IPS-18a (cell line): Measurements from ENCODE around the gene NCOA5.

ENCODE experiments used
- H3K27ac ChIP-seq: one replicate; pipeline ENCODE4 v1.5.1; 2013; ENCODE audit warnings: low read length
- H3K27me3 ChIP-seq: one replicate; pipeline ENCODE4 v1.6.1; 2013; ENCODE audit warnings: mild to moderate bottlenecking, low read length; ENCODE audit not compliant: control insufficient read depth, insufficient read depth
- H3K36me3 ChIP-seq: one replicate; pipeline ENCODE4 v1.6.1; 2013; ENCODE audit warnings: low read depth, low read length; ENCODE audit not compliant: control insufficient read depth
- H3K4me1 ChIP-seq: one replicate; pipeline ENCODE4 v1.6.1; 2013; ENCODE audit warnings: low read depth, low read length; ENCODE audit not compliant: control insufficient read depth
- H3K4me3 ChIP-seq: one replicate; pipeline ENCODE4 v1.5.1; 2013; ENCODE audit warnings: low read length
- H3K9ac ChIP-seq: one replicate; pipeline ENCODE4 v1.6.1; 2013; ENCODE audit warnings: mild to moderate bottlenecking, low read length, moderate library complexity
- H3K9me3 ChIP-seq: one replicate; pipeline ENCODE4 v1.6.1; 2013; ENCODE audit warnings: low read depth, low read length; ENCODE audit not compliant: control insufficient read depth

The NCOA5 gene

GRCh38 chr20:46084805-46085178 lies 5.0 kb downstream of the NCOA5 start:
- H3K4me3 ChIP-seq: no peak overlapping the region
- no peaks in the 10 kb centered on the region for H3K9me3 ChIP-seq
- no peak overlapping the region for H3K9ac ChIP-seq
- H3K36me3 ChIP-seq: no peaks in the 10 kb centered on the region
- no peaks in the 10 kb centered on the region for H3K4me1 ChIP-seq
- H3K27me3 ChIP-seq: no peaks in the 10 kb centered on the region
- H3K27ac ChIP-seq: no peak overlapping the region

DNA sequence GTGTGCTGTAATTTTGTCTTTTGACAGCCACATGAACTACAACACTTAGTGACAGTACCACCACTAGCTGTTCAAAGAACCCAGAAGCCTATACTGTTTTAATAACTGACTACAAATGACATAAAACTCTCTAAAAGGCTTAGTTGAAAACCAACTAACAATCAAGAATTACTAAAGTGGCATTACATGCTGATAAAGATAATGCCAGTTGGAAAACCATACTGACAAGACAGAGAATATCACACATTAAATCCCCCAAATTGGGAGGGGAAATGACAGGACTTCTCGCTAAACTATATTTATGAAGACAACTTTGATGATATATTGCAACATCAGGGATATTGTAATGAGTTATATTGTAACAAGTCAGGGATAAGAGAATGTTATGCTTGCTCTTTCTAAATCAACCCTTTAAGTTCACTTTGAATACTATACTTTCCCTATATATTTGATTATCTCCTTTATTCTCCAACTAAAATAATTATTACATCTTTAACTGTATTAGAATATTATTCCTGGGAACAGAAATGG lies 6.2 kb downstream of the NCOA5 start:
- H3K4me1 ChIP-seq: no peaks in the 10 kb centered on the region
- no peak overlapping the region for H3K27ac ChIP-seq
- H3K4me3 ChIP-seq: no peak overlapping the region
- H3K9ac ChIP-seq: no peak overlapping the region
- H3K27me3 ChIP-seq: no peaks in the 10 kb centered on the region
- no peaks in the 10 kb centered on the region for H3K9me3 ChIP-seq
- peaks cover 10% of the 10 kb centered on the region for H3K36me3 ChIP-seq

DNA sequence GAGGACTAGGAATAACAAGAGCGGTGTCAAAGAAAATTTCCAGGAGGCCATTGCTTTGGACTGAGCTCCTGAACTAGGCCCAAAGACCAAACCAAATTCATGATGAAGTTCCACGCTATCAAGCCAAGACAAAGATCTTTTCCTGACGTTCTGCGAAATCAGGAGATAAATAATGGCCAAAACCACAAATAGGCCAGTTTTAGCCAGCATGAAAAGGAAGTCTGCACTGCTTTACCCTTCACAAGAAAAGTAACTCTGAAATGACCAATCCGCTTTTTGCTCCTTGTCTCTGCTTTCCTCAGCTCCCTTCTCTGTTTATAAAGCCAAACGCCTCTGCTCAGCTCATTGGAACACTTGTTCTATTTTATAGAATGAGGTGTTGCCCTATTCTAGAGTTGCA lies 6.7 kb downstream of the NCOA5 start:
- Histone ChIP-seq H3K36me3 (peaks cover 15% of the 10 kb centered on the region), H3K27ac (no peak overlapping the region), H3K4me1 (no peaks in the 10 kb centered on the region), H3K27me3 (no peaks in the 10 kb centered on the region), H3K9ac (no peak overlapping the region), H3K4me3 (no peak overlapping the region), H3K9me3 (no peaks in the 10 kb centered on the region)

- Histone ChIP-seq H3K36me3 (peaks cover 20% of the 10 kb centered on the region), H3K9ac (no peak overlapping the region), H3K27ac (no peak overlapping the region), H3K27me3 (no peaks in the 10 kb centered on the region), H3K9me3 (no peaks in the 10 kb centered on the region), H3K4me1 (peaks cover 8% of the 10 kb centered on the region), H3K4me3 (no peak overlapping the region)
These were observed 8.7 kb downstream of the NCOA5 start for GRCh38 chr20:46081074-46081473.

GRCh38 chr20:46078954-46079353 lies 10.8 kb downstream of the NCOA5 start:
- no peaks in the 10 kb centered on the region for H3K27me3 ChIP-seq
- H3K36me3 ChIP-seq: peaks cover 33% of the 10 kb centered on the region
- H3K9me3 ChIP-seq: no peaks in the 10 kb centered on the region
- H3K9ac ChIP-seq: no peak overlapping the region
- no peak overlapping the region for H3K27ac ChIP-seq
- H3K4me1 ChIP-seq: peaks cover 19% of the 10 kb centered on the region
- H3K4me3 ChIP-seq: no peak overlapping the region

DNA sequence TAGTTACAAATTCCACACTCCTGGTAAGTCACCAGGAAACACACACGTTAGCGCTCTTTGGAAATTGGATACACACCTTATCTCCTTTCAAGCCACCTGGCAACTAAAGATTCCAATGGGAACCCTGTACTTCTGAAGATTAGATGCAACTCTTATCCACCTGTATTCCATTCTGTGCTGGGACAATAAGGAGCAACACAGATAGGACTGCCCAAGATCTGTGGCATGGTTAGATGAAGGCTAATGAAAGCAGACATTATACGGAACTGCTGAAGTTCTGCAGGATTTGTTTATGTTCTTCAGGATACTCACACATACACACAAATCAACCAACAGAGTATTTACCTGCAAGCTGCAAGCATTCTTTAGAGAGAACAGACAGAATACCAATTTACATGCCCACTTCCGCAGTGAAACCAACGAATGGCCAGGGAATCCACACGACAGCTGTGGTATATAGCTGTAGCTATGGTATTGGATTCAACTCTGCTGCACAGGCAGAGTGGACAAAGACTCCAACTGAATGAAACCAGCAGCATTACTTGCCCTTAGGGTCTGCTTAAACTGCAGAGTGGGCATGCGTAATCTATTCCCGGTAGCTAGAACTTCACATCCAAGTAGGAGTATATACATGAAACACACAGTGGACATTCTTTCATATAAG lies 12.0 kb downstream of the NCOA5 start:
- H3K4me3 ChIP-seq: no peak overlapping the region
- no peak overlapping the region for H3K27ac ChIP-seq
- H3K36me3 ChIP-seq: peaks cover 33% of the 10 kb centered on the region
- H3K4me1 ChIP-seq: peaks cover 29% of the 10 kb centered on the region
- no peaks in the 10 kb centered on the region for H3K27me3 ChIP-seq
- H3K9ac ChIP-seq: no peak overlapping the region
- no peaks in the 10 kb centered on the region for H3K9me3 ChIP-seq

GRCh38 chr20:46076806-46077205 lies 13.0 kb downstream of the NCOA5 start:
- no peaks in the 10 kb centered on the region for H3K27me3 ChIP-seq
- H3K27ac ChIP-seq: no peak overlapping the region
- peaks cover 29% of the 10 kb centered on the region for H3K4me1 ChIP-seq
- no peaks in the 10 kb centered on the region for H3K9me3 ChIP-seq
- no peak overlapping the region for H3K4me3 ChIP-seq
- peaks cover 33% of the 10 kb centered on the region for H3K36me3 ChIP-seq
- no peak overlapping the region for H3K9ac ChIP-seq

DNA sequence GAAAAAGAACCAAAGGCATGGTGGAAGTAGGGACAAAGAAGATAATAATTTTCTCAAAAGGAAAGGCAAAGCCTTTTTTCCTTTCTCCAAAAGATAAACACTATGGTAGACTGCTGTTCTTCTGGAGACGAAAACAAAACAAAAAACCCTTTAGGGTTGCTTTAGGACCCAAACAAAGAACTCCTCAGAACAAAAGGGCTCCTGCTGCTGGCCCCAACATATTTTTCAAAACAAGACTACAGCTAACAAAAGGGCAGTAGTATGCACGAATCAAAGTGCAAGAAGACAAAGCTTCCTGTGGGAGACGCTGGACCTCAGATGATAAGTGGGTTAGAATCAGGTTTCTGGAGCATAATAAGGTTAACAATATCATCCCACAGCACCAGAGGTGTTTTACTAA lies 15.8 kb downstream of the NCOA5 start:
- H3K4me1 ChIP-seq: peaks cover 33% of the 10 kb centered on the region
- peak overlapping the region; percentile 43 for H3K27ac ChIP-seq
- peak overlapping the region; percentile 6 for H3K9ac ChIP-seq
- peak overlapping the region; percentile 29 for H3K4me3 ChIP-seq
- no peaks in the 10 kb centered on the region for H3K9me3 ChIP-seq
- no peaks in the 10 kb centered on the region for H3K27me3 ChIP-seq
- H3K36me3 ChIP-seq: peaks cover 37% of the 10 kb centered on the region

DNA sequence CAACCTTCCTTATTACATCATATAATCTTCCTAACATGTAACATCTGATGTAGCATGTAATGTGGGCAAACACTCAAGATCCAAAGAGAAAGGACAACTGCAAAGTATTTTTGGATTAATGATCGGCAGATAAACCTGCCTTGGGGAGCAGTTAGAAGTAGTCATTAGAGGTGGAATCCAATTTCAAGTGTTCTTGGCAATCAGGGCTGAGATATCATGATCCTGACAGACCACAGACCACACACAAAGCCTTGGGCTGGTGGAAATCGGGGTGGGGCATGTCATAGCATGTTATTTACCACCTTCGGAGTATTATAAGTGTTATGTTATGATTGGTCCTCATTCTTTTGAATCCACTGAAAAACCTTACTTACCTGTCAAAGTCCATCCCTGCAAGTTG lies 16.3 kb downstream of the NCOA5 start:
- Histone ChIP-seq H3K4me1 (peaks cover 33% of the 10 kb centered on the region), H3K9ac (peak overlapping the region; percentile 6), H3K36me3 (peaks cover 36% of the 10 kb centered on the region), H3K4me3 (peak overlapping the region; percentile 29), H3K27me3 (no peaks in the 10 kb centered on the region), H3K27ac (peak overlapping the region; percentile 43), H3K9me3 (no peaks in the 10 kb centered on the region)

DNA sequence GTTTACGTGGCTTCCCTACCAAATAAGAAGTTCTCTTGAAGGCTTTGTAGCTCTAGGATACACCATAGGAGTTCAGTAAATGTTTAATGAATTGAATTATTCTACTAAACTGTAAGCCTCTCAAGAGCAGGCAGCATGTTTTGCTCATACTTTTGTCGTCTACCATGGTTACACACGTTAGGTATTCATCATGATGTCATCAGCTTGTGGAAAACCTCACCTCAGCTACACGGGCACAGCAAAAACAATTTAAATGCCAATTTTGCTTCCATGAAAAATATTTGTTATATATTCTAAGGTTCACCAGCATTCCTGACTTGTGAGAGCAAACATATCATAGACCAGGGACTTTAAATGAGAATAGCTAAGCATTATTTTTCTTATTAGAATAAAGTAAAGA lies 16.7 kb downstream of the NCOA5 start:
- no peak overlapping the region for H3K4me3 ChIP-seq
- H3K27me3 ChIP-seq: no peaks in the 10 kb centered on the region
- no peak overlapping the region for H3K9ac ChIP-seq
- H3K27ac ChIP-seq: no peak overlapping the region
- no peaks in the 10 kb centered on the region for H3K9me3 ChIP-seq
- peaks cover 33% of the 10 kb centered on the region for H3K4me1 ChIP-seq
- peaks cover 36% of the 10 kb centered on the region for H3K36me3 ChIP-seq

DNA sequence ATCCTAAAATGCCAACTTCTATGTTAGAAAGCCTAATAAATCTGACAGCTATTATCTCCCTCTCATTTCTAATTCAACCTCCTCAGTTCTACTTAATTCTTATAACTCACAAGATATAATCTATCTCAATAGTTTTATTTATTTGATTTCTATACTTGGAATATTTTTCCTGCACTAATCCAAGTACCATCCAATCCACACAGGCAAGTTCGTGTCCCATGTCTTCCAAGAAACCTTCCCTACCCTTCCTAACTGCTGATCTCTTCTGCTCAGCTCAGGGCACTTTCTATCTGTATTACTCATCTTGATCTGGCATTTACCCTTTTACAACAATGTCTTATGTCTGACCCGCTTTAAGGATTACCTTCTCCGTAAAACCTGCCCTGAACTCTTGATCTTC lies 18.2 kb downstream of the NCOA5 start:
- no peak overlapping the region for H3K9ac ChIP-seq
- H3K9me3 ChIP-seq: no peaks in the 10 kb centered on the region
- peaks cover 29% of the 10 kb centered on the region for H3K4me1 ChIP-seq
- peaks cover 44% of the 10 kb centered on the region for H3K36me3 ChIP-seq
- H3K4me3 ChIP-seq: no peak overlapping the region
- no peaks in the 10 kb centered on the region for H3K27me3 ChIP-seq
- no peak overlapping the region for H3K27ac ChIP-seq

DNA sequence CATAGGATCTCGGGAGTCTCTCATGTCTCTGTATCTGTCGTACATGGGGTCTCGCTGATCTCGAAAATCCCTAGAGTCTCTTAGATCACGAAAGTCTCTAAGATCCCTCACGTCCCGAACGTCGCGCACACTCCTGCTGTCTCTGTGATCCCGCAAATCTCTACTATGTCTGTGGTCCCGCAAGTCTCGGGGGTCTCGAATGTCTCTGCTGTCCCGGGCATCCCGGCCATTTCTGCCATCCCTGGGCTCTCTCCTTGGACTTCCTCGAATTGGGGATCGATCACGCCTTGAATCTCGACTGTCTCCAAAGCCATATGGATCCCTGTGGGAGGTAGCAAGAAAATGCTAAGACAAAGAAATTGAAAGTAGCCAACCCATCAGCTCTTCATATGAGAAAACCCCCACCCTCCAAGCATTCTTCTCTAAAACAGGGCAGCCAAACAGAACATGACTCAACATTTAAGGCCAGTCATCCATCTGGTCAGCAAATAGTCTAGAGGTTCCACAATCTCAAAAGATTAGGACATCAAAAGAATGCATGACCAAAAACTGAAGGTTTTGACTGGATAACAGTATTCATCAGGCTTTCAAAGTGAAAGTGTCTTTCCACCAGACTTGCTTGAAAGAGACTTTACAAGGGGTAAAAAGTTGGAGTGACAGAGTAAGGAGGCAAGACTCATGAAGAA lies 19.4 kb downstream of the NCOA5 start:
- Histone ChIP-seq H3K4me3 (no peak overlapping the region), H3K27ac (no peak overlapping the region), H3K36me3 (peaks cover 51% of the 10 kb centered on the region), H3K9me3 (no peaks in the 10 kb centered on the region), H3K27me3 (no peaks in the 10 kb centered on the region), H3K4me1 (peaks cover 26% of the 10 kb centered on the region), H3K9ac (no peak overlapping the region)
